GM12878 (cell line): ENCODE results near the gene CYP2S1. TPM values are rescaled to one million over a fixed set of nuclear protein-coding genes. Genes with fewer than 3 reads are reported as not detected.

ENCODE experiments used
- ATAC-seq: fragments of 200-7000 bp; cut with Tn5 transposase; 3 replicates; pipeline ENCODE4 v1.9.1; 2020; ENCODE audit warnings: mild to moderate bottlenecking, moderate library complexity
- BruUV-seq: library from RNA; stranded (reverse); fragments of 400-500 nt; replicated peaks from 2 replicates; lab custom pipeline; 2021; lab: Mats Ljungman, UMichigan
- CTCF ChIA-PET: fragments of 300-600 bp; sonication (Branson Sonifier 250); formaldehyde crosslinking; extraction: SDS; loops from one replicate; lab custom pipeline; 2021; ENCODE audit warnings: inconsistent platforms; lab: Yijun Ruan, JAX
- POLR2A ChIA-PET: fragments of 350-600 bp; formaldehyde crosslinking; extraction: SDS; loops from one replicate; lab custom pipeline; 2021; ENCODE audit warnings: inconsistent platforms; lab: Charles Lee
- RAD21 ChIA-PET: fragments of 300-600 bp; sonication (Branson Sonifier 250); formaldehyde crosslinking; loops from one replicate; lab custom pipeline; 2023; ENCODE audit warnings: antibody characterized with exemption; ENCODE audit not compliant: unreplicated experiment; lab: Charles Lee
- SMC1A ChIA-PET: fragments of 300-600 bp; sonication (Branson Sonifier 250); formaldehyde crosslinking; loops from one replicate; lab custom pipeline; 2023; ENCODE audit not compliant: unreplicated experiment, uncharacterized antibody; lab: Charles Lee
- DNase-seq: peaks from one replicate; pipeline ENCODE4 v3.0.0-alpha.2; 2011; ENCODE audit warnings: low read depth, low spot score
- FAIRE-seq: peaks from 3 replicates; lab custom pipeline; 2011; peaks lifted over from hg19 to GRCh38; lab: Jason Lieb, UNC
- H2AFZ ChIP-seq: 2 replicates; pipeline ENCODE4 v1.6.0; 2011; ENCODE audit warnings: low read depth, low read length, control low read depth; ENCODE audit not compliant: control insufficient read depth
- H3K27ac ChIP-seq: 2 replicates; pipeline ENCODE4 v1.5.1; 2011; ENCODE audit warnings: control low read depth; ENCODE audit not compliant: control insufficient read depth, insufficient read depth
- H3K27me3 ChIP-seq, 2 experiments: replicated peaks in 1 of 2; 2 replicates each; pipeline versions ENCODE4 v1.6.0 to v1.6.1; 2011; ENCODE audit warnings: low read length in 1 of 2; ENCODE audit not compliant: control insufficient read depth in 2 of 2, insufficient read depth in 2 of 2
- H3K36me3 ChIP-seq, 2 experiments: 2 replicates each; pipeline ENCODE4 v1.5.1; 2011; ENCODE audit warnings: low read length in 1 of 2; ENCODE audit not compliant: control insufficient read depth in 2 of 2, insufficient read depth in 2 of 2
- H3K4me1 ChIP-seq: 2 replicates; pipeline ENCODE4 v1.6.1; 2011; ENCODE audit warnings: mild to moderate bottlenecking, low read length, moderate library complexity, mixed read lengths; ENCODE audit not compliant: control insufficient read depth, insufficient read depth
- H3K4me2 ChIP-seq: 2 replicates; pipeline ENCODE4 v1.6.0; 2011; ENCODE audit warnings: control low read depth; ENCODE audit not compliant: control insufficient read depth, insufficient read depth
- H3K4me3 ChIP-seq: fragments of 200-600 bp; sonication (generic); 2 replicates; pipeline ENCODE4 v1.5.1; 2016
- H3K79me2 ChIP-seq: 2 replicates; pipeline ENCODE4 v1.6.0; 2011; ENCODE audit warnings: low read length; ENCODE audit not compliant: control insufficient read depth, insufficient read depth
- H3K9ac ChIP-seq: 2 replicates; pipeline ENCODE4 v1.8.0; 2011; ENCODE audit warnings: low read length, control low read depth, mixed read lengths; ENCODE audit not compliant: control insufficient read depth, insufficient read depth
- H3K9me3 ChIP-seq: replicated peaks from 3 replicates; pipeline ENCODE4 v1.5.1; 2011; ENCODE audit warnings: mild to moderate bottlenecking, low read length; ENCODE audit not compliant: control insufficient read depth, insufficient read depth
- H4K20me1 ChIP-seq: 2 replicates; pipeline ENCODE4 v1.6.0; 2011; ENCODE audit not compliant: control insufficient read depth, insufficient read depth
- CHD2 ChIP-seq: IDR thresholded peaks from 2 replicates; pipeline ENCODE4 v1.6.1; 2011; ENCODE audit warnings: low read depth, low read length, improper control_type of control experiment, borderline replicate concordance
- CHD4 ChIP-seq: fragments of 200-600 bp; sonication (generic); IDR thresholded peaks from 2 replicates; pipeline ENCODE4 v1.6.1; 2016; ENCODE audit warnings: mild to moderate bottlenecking
- CTCF ChIP-seq, 3 experiments: IDR thresholded peaks in 2 of 3; conservative IDR thresholded peaks in 1 of 3; 2 replicates each; pipeline ENCODE4 v1.5.1; 2011; ENCODE audit warnings: low read depth in 3 of 3, low read length in 3 of 3, mild to moderate bottlenecking in 3 of 3, control low read depth in 2 of 3, moderate library complexity in 2 of 3, inconsistent platforms in 1 of 3, mixed read lengths in 1 of 3; ENCODE audit not compliant: control insufficient read depth in 2 of 3, insufficient read depth in 1 of 3; ENCODE audit errors: extremely low read depth in 1 of 3
- EGR1 ChIP-seq, 2 experiments: IDR thresholded peaks; 1 replicate in 1 of 2; 2 replicates in 1 of 2; pipeline ENCODE4 v1.6.1; 2011 to 2012; ENCODE audit warnings: low read depth in 2 of 2, low read length in 2 of 2, borderline replicate concordance in 1 of 2, mild to moderate bottlenecking in 1 of 2, moderate library complexity in 1 of 2
- PAX8 ChIP-seq: fragments of 450-650 bp; IDR thresholded peaks from 2 replicates; pipeline ENCODE4 v1.6.1; 2017; ENCODE audit warnings: mild to moderate bottlenecking, moderate library complexity
- RUNX3 ChIP-seq: IDR thresholded peaks from 2 replicates; pipeline ENCODE4 v1.6.1; 2012; ENCODE audit warnings: low read length, inconsistent platforms
- SMAD5 ChIP-seq: IDR thresholded peaks from 2 replicates; pipeline ENCODE4 v1.6.1; 2016; ENCODE audit warnings: antibody characterized with exemption, low read depth
- SMARCA5 ChIP-seq: fragments of 450-650 bp; IDR thresholded peaks from 2 replicates; pipeline ENCODE4 v1.6.1; 2017; ENCODE audit warnings: mild to moderate bottlenecking
- SRF ChIP-seq, 2 experiments: IDR thresholded peaks; 2 replicates each; pipeline ENCODE4 v1.6.1; 2011; ENCODE audit warnings: low read depth in 2 of 2, low read length in 2 of 2, mild to moderate bottlenecking in 1 of 2, moderate library complexity in 1 of 2
- SUZ12 ChIP-seq: fragments of 200-600 bp; sonication (generic); IDR thresholded peaks from one replicate; pipeline ENCODE4 v1.6.1; 2018; ENCODE audit warnings: antibody characterized with exemption, mild to moderate bottlenecking; ENCODE audit not compliant: unreplicated experiment
- ZBTB33 ChIP-seq: fragments of 450-650 bp; IDR thresholded peaks from 2 replicates; pipeline ENCODE4 v1.6.1; 2017; ENCODE audit warnings: mild to moderate bottlenecking
- WGBS: methylation state at CpG from one replicate; pipeline ENCODE4 v1.1.6; 2016; ENCODE audit warnings: low lambda C conversion rate; ENCODE audit not compliant: insufficient replicate concordance, insufficient coverage; ENCODE audit errors: missing lambda C conversion rate; 5-methylcytosine and 5-hydroxymethylcytosine counted together
- in situ Hi-C: fragments of 300-500 bp; cut with MboI; formaldehyde crosslinking; loops from 9 replicates; pipeline ENCODE4 v1.14.3; 2018; ENCODE audit warnings: mixed read lengths
- intact Hi-C: fragments of 100-400 bp; cut with micrococcal nuclease; formaldehyde crosslinking; loops from one replicate; pipeline ENCODE4 v1.14.2; 2022; ENCODE audit not compliant: unreplicated experiment
- polyA plus RNA-seq, 11 experiments: library from polyadenylated mRNA; depleted of rRNA in 4 of 11; unstranded in 6 of 11; stranded (reverse) in 5 of 11; fragments of >200 nt; fragmentation: Nextera tagmentation in 4 of 11; fragmentation: Illumina TruSeq in 1 of 11; extraction: Ambion mirVana in 4 of 11; extraction: Trizol in 1 of 11; gene quantifications; 1 replicate in 1 of 11; 2 replicates in 10 of 11; pipeline versions ENCODE4 v1.2.1 to v1.2.3, GENCODE V29; 2011 to 2016; ENCODE audit warnings: inconsistent platforms in 2 of 11, missing spikeins in 2 of 11, low read depth in 1 of 11
- total RNA-seq, 4 experiments: library from RNA; depleted of rRNA in 3 of 4; stranded (reverse); fragments of >200 nt in 3 of 4; fragmentation: Illumina TruSeq in 1 of 4; extraction: Trizol in 1 of 4; gene quantifications; 2 replicates each; pipeline versions ENCODE4 v1.2.1 to v1.2.3, GENCODE V29; 2013 to 2021

CYP2S1 gene
- total and polyA plus RNA-seq, 10 of the 15 experiments (the other 5 are each of a cell fraction or from before 2014, with no cell fraction given), result 0.03 to 0.28 (median 0.12) TPM; not detected in 2

- RAD21 ChIA-PET, result no interaction called here
- Histone ChIP-seq H2AFZ (no peak overlapping the region), H3K79me2 (no peaks in the 10 kb centered on the region), H3K27ac (no peak overlapping the region), H3K9ac (no peak overlapping the region), H3K36me3 (no peaks in the 10 kb centered on the region), H3K27me3 (no peaks in the 10 kb centered on the region), H3K9me3 (no peaks in the 10 kb centered on the region), H4K20me1 (no peaks in the 10 kb centered on the region), H3K4me3 (no peak overlapping the region), H3K4me1 (no peaks in the 10 kb centered on the region), H3K4me2 (no peak overlapping the region)
- SMC1A ChIA-PET, result no interaction called here
- BruUV-seq, result no TSS peak
- DNase-seq (no peak), FAIRE-seq (no peak), ATAC-seq (no peak)
- POLR2A ChIA-PET, result no interaction called here
- no peak for TF ChIP-seq SUZ12
- no peak for TF ChIP-seq SRF (IDR thresholded peaks at IDR 0.05; ENCODE audit: low read depth in 2 of 2, low read length in 2 of 2)
- no peak for TF ChIP-seq EGR1 (IDR thresholded peaks at IDR 0.05; ENCODE audit: borderline replicate concordance in 1 of 2, low read depth in 2 of 2, low read length in 2 of 2)
- in situ Hi-C loops, result no loop called here
- CTCF ChIA-PET, result no interaction called here
- intact Hi-C loops, result no loop called here
- 3% methylated on average over 5 of the region's 6 CpGs for WGBS
Measured at GRCh38 chr19:41172297-41173164, 20.5 kb upstream of the CYP2S1 start.

GRCh38 chr19:41174297-41174928, 18.6 kb upstream of the CYP2S1 start:
- no peak overlapping the region for H3K4me3 ChIP-seq
- no peaks in the 10 kb centered on the region for H4K20me1 ChIP-seq
- no peaks in the 10 kb centered on the region for H3K36me3 ChIP-seq
- ChIA-PET SMC1A (no interaction called here), RAD21 (no interaction called here), POLR2A (no interaction called here), CTCF (no interaction called here)
- H3K79me2 ChIP-seq, result no peaks in the 10 kb centered on the region
- ATAC-seq (no peak), DNase-seq (no peak), FAIRE-seq (no peak)
- H3K27ac ChIP-seq, result no peak overlapping the region
- H3K4me2 ChIP-seq, result no peak overlapping the region
- 40% methylated on average over 15 of the region's 15 CpGs for WGBS
- no peaks in the 10 kb centered on the region for H3K9me3 ChIP-seq
- H3K9ac ChIP-seq, result no peak overlapping the region
- H2AFZ ChIP-seq, result no peak overlapping the region
- no peaks in the 10 kb centered on the region for H3K27me3 ChIP-seq
- no peaks in the 10 kb centered on the region for H3K4me1 ChIP-seq
- no TSS peak for BruUV-seq
- intact Hi-C loops (no loop called here), in situ Hi-C loops (no loop called here)
- TF ChIP-seq CTCF (IDR thresholded peaks at IDR 0.05 in 2 of 3, conservative IDR thresholded peaks at IDR 0.05 in 1 of 3; ENCODE audit: control insufficient read depth in 2 of 3, extremely low read depth in 1 of 3, insufficient read depth in 1 of 3, low read depth in 3 of 3, low read length in 3 of 3) (no peak), RUNX3 (no peak), ZBTB33 (no peak), CHD4 (no peak), PAX8 (no peak), CHD2 (no peak), SMAD5 (no peak), SMARCA5 (no peak)
